Neural cell (in vitro differentiated cells): Measurements from ENCODE around the gene CR1. TPM values are rescaled to one million over a fixed set of nuclear protein-coding genes. Genes with fewer than 3 reads are reported as not detected.

Experiments
- H2AFZ ChIP-seq: fragments of 200-600, 300-800 bp; sonication (generic), shearing (Covaris generic); 2 replicates; pipeline ENCODE4 v1.6.0; 2014; ENCODE audit warnings: low read depth, mild to moderate bottlenecking, antibody characterized with exemption, low read length, moderate library complexity
- H3F3A ChIP-seq: fragments of 200-600 bp; shearing (Covaris generic); 2 replicates; pipeline ENCODE4 v1.6.1; 2016; ENCODE audit warnings: mild to moderate bottlenecking, moderate library complexity, mixed read lengths, antibody characterized with exemption, low read length; ENCODE audit not compliant: insufficient read depth, poor library complexity, severe bottlenecking
- H3K27ac ChIP-seq: fragments of 200-600, 300-800 bp; sonication (generic), shearing (Covaris generic); 2 replicates; pipeline ENCODE4 v1.5.1; 2014; ENCODE audit warnings: mild to moderate bottlenecking, low read length, moderate library complexity
- H3K27me3 ChIP-seq: fragments of 300-800, 200-600 bp; sonication (generic), shearing (Covaris generic); 2 replicates; pipeline ENCODE4 v1.6.0; 2014; ENCODE audit warnings: mild to moderate bottlenecking, low read depth, low read length, moderate library complexity; ENCODE audit not compliant: insufficient read depth
- H3K36me3 ChIP-seq: fragments of 300-800, 200-600 bp; sonication (generic), shearing (Covaris generic); 2 replicates; pipeline ENCODE4 v1.5.1; 2014; ENCODE audit warnings: mild to moderate bottlenecking, antibody characterized with exemption, low read length, moderate library complexity; ENCODE audit not compliant: insufficient read depth
- H3K4me2 ChIP-seq: fragments of 300-800, 200-600 bp; sonication (generic), shearing (Covaris generic); 2 replicates; pipeline ENCODE4 v1.6.0; 2014; ENCODE audit warnings: mild to moderate bottlenecking, low read length
- H3K4me3 ChIP-seq: fragments of 300-800, 200-600 bp; sonication (generic), shearing (Covaris generic); 2 replicates; pipeline ENCODE4 v1.5.1; 2014; ENCODE audit warnings: mild to moderate bottlenecking, low read length, moderate library complexity
- H3K79me2 ChIP-seq: fragments of 200-600 bp; shearing (Covaris generic); replicated peaks from 2 replicates; pipeline ENCODE4 v1.6.0; 2014; ENCODE audit warnings: mild to moderate bottlenecking, low read length, moderate library complexity; ENCODE audit not compliant: insufficient read depth
- H3K9ac ChIP-seq: fragments of 300-800, 200-600 bp; sonication (generic), shearing (Covaris generic); 2 replicates; pipeline ENCODE4 v1.6.1; 2016; ENCODE audit warnings: mild to moderate bottlenecking, low read length, mixed read lengths
- H3K9me2 ChIP-seq: fragments of 200-600 bp; shearing (Covaris generic); 2 replicates; pipeline ENCODE4 v1.6.1; 2016; ENCODE audit warnings: mild to moderate bottlenecking, low read length, mixed read lengths; ENCODE audit not compliant: insufficient read depth
- H3K9me3 ChIP-seq: fragments of 200-600, 300-800 bp; sonication (generic), shearing (Covaris generic); 2 replicates; pipeline ENCODE4 v1.6.1; 2016; ENCODE audit warnings: mild to moderate bottlenecking, mixed run types, low read length, moderate library complexity, mixed read lengths
- H4K20me1 ChIP-seq: fragments of 200-600 bp; shearing (Covaris generic); 2 replicates; pipeline ENCODE4 v1.6.1; 2016; ENCODE audit warnings: mild to moderate bottlenecking, mixed run types; ENCODE audit not compliant: insufficient read depth
- CTCF ChIP-seq: fragments of 450-650 bp; IDR thresholded peaks from 2 replicates; pipeline ENCODE4 v1.5.1; 2014; ENCODE audit warnings: antibody characterized with exemption, mild to moderate bottlenecking, moderate library complexity; ENCODE audit not compliant: poor library complexity, severe bottlenecking
- EP300 ChIP-seq: fragments of 450-650 bp; conservative IDR thresholded peaks from 2 replicates; pipeline ENCODE4 v1.6.1; 2014; ENCODE audit warnings: antibody characterized with exemption, mild to moderate bottlenecking, moderate library complexity; ENCODE audit not compliant: poor library complexity, severe bottlenecking
- EZH2 ChIP-seq: fragments of 200-600, 300-800 bp; shearing (Covaris generic), sonication (generic); IDR thresholded peaks from 2 replicates; pipeline ENCODE4 v1.6.1; 2014; ENCODE audit warnings: antibody characterized with exemption, low read length, borderline replicate concordance, mild to moderate bottlenecking; ENCODE audit not compliant: insufficient read depth, poor library complexity, severe bottlenecking
- MXI1 ChIP-seq: fragments of 450-650 bp; conservative IDR thresholded peaks from 2 replicates; pipeline ENCODE4 v1.6.1; 2014; ENCODE audit warnings: antibody characterized with exemption, mild to moderate bottlenecking; ENCODE audit not compliant: poor library complexity, severe bottlenecking
- POLR2AphosphoS5 ChIP-seq: IDR thresholded peaks from 2 replicates; pipeline ENCODE4 v1.6.1; 2012
- RAD21 ChIP-seq: fragments of 450-650 bp; conservative IDR thresholded peaks from 2 replicates; pipeline ENCODE4 v1.6.1; 2014; ENCODE audit warnings: antibody characterized with exemption, mild to moderate bottlenecking, moderate library complexity
- REST ChIP-seq: IDR thresholded peaks from 2 replicates; pipeline ENCODE4 v1.6.1; 2012; ENCODE audit warnings: borderline replicate concordance
- SMC3 ChIP-seq: fragments of 450-650 bp; conservative IDR thresholded peaks from 2 replicates; pipeline ENCODE4 v1.6.1; 2014; ENCODE audit warnings: antibody characterized with exemption, mild to moderate bottlenecking, moderate library complexity; ENCODE audit not compliant: poor library complexity
- TAF1 ChIP-seq: IDR thresholded peaks from 2 replicates; pipeline ENCODE4 v1.6.1; 2012; ENCODE audit warnings: low read depth
- polyA plus RNA-seq: library from polyadenylated mRNA; depleted of rRNA; stranded (reverse); fragments of >200 nt; gene quantifications from 2 replicates; pipeline ENCODE4 v1.2.3, GENCODE V29; 2014

The CR1 gene
- polyA plus RNA-seq, 1 donor from 2014 or later: not detected

DNA sequence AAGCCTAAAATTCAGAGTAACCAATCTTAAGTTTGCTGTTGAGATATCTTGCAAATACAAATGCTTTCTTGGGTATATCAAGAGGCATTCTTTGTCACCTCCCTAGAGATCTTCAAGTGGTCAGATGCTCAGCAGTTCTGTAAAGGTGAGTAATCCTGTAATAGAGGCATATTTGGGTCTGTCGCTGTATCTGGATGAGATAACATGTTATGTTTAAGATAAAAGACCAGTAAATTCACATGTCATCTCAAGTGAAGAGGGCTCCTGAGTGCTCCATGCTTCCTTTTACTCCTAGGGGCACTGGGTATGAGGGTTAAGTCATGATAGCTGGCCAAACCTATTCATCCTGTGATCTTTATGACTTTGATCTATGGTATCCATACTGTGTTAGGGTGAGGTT, 34.3 kb upstream of the CR1 start:
- no peaks in the 10 kb centered on the region for H3F3A ChIP-seq
- H3K79me2 ChIP-seq: no peaks in the 10 kb centered on the region
- no peaks in the 10 kb centered on the region for H3K9me3 ChIP-seq
- no peak overlapping the region for H3K4me3 ChIP-seq
- no peaks in the 10 kb centered on the region for H4K20me1 ChIP-seq
- H3K36me3 ChIP-seq: no peaks in the 10 kb centered on the region
- H3K27ac ChIP-seq: no peak overlapping the region
- peaks cover 10% of the 10 kb centered on the region for H3K27me3 ChIP-seq
- TF ChIP-seq EZH2 (no peak), POLR2AphosphoS5 (no peak), REST (no peak), TAF1 (no peak), CTCF (no peak), SMC3 (no peak), RAD21 (no peak), EP300 (no peak)
- no peak overlapping the region for H3K9ac ChIP-seq
- H3K4me2 ChIP-seq: no peak overlapping the region
- no peaks in the 10 kb centered on the region for H3K9me2 ChIP-seq
- no peak overlapping the region for H2AFZ ChIP-seq

- no peaks in the 10 kb centered on the region for H3K79me2 ChIP-seq
- no peak overlapping the region for H3K4me3 ChIP-seq
- no peaks in the 10 kb centered on the region for H3K36me3 ChIP-seq
- no peaks in the 10 kb centered on the region for H3K9me3 ChIP-seq
- H3K9me2 ChIP-seq: no peaks in the 10 kb centered on the region
- H3F3A ChIP-seq: no peaks in the 10 kb centered on the region
- no peak overlapping the region for H3K9ac ChIP-seq
- H3K27ac ChIP-seq: no peak overlapping the region
- no peaks in the 10 kb centered on the region for H4K20me1 ChIP-seq
- H3K27me3 ChIP-seq: peaks cover 4% of the 10 kb centered on the region
- no peak overlapping the region for H3K4me2 ChIP-seq
- H2AFZ ChIP-seq: no peak overlapping the region
- TF ChIP-seq EZH2: no peak
- TF ChIP-seq MXI1: no peak
- TF ChIP-seq EP300: no peak
- no peak for TF ChIP-seq SMC3
- TF ChIP-seq POLR2AphosphoS5: no peak
- TF ChIP-seq REST: no peak
- no peak for TF ChIP-seq CTCF
- TF ChIP-seq RAD21: no peak
- no peak for TF ChIP-seq TAF1
These were observed 33.4 kb upstream of the CR1 start for GRCh38 chr1:207462535-207462934.
